ENCODE data around the gene SLC16A1. TPM values are rescaled to one million over a fixed set of nuclear protein-coding genes. Genes with fewer than 3 reads are reported as not detected.

Gene SLC16A1
- total RNA-seq, 1 donor from 2014 or later, result 9.8 TPM

DNA sequence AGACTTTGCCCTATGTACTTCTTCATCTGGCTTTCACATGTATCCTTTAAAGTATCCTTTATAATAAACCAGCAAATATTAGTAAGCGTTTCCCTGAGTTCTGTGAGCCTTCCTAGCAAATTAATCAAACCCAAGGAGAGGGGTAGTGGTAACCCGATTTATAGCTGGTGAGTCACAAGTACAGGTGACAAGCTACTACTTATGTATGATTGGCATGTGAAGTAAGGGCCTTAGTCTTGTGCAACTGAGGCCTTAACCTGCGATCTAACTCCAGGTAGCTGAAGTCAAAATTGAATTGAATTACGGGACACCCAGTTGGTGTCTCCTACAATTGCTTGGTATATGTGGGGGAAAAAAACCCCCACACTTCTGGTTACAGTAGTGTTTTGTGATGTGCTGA is 26.0 kb downstream of the SLC16A1 start:
- no peaks in the 10 kb centered on the region for H3K9me3 ChIP-seq
- TF ChIP-seq CTCF (IDR thresholded peaks at IDR 0.05), result no peak
- no peaks in the 10 kb centered on the region for H3K4me1 ChIP-seq
- peak; percentile 35 to 61 for ATAC-seq
- intact Hi-C loops (cut with DNase I), result no loop called here
- H3K27ac ChIP-seq, result no peak overlapping the region
- no peak for DNase-seq
- H3K27me3 ChIP-seq (ENCODE audit: low read depth), result no peaks in the 10 kb centered on the region
- no peak overlapping the region for H3K4me3 ChIP-seq
- H3K36me3 ChIP-seq, result no peaks in the 10 kb centered on the region

- Histone ChIP-seq H3K36me3 (no peaks in the 10 kb centered on the region), H3K9me3 (no peaks in the 10 kb centered on the region), H3K4me3 (no peak overlapping the region), H3K27me3 (ENCODE audit: low read depth) (no peaks in the 10 kb centered on the region), H3K27ac (no peak overlapping the region), H3K4me1 (no peaks in the 10 kb centered on the region)
- TF ChIP-seq CTCF (IDR thresholded peaks at IDR 0.05), result no peak
- ATAC-seq, result no peak
- DNase-seq, result no peak
- intact Hi-C loops (cut with DNase I), result no loop called here
Measured at GRCh38 chr1:112927462-112927990, 28.5 kb downstream of the SLC16A1 start.

GRCh38 chr1:112926858-112927257 is 29.1 kb downstream of the SLC16A1 start:
- Histone ChIP-seq H3K36me3 (no peaks in the 10 kb centered on the region), H3K4me3 (no peak overlapping the region), H3K27me3 (ENCODE audit: low read depth) (no peaks in the 10 kb centered on the region), H3K27ac (no peak overlapping the region), H3K4me1 (no peaks in the 10 kb centered on the region), H3K9me3 (no peaks in the 10 kb centered on the region)
- intact Hi-C loops (cut with DNase I), result no loop called here
- DNase-seq (no peak), ATAC-seq (no peak)
- no peak for TF ChIP-seq CTCF (IDR thresholded peaks at IDR 0.05)

- Histone ChIP-seq H3K4me3 (no peak overlapping the region), H3K36me3 (no peaks in the 10 kb centered on the region), H3K4me1 (no peaks in the 10 kb centered on the region), H3K27ac (no peak overlapping the region), H3K9me3 (no peaks in the 10 kb centered on the region), H3K27me3 (ENCODE audit: low read depth) (no peaks in the 10 kb centered on the region)
- DNase-seq (no peak), ATAC-seq (no peak)
- intact Hi-C loops (cut with DNase I), result no loop called here
- TF ChIP-seq CTCF (IDR thresholded peaks at IDR 0.05), result no peak
Measured at GRCh38 chr1:112925015-112925414, 31.0 kb downstream of the SLC16A1 start.

GRCh38 chr1:112923959-112924349 is 32.0 kb downstream of the SLC16A1 start:
- DNase-seq (no peak), ATAC-seq (peak in 1 of 2 donors; percentile 29)
- Histone ChIP-seq H3K27ac (no peak overlapping the region), H3K36me3 (no peaks in the 10 kb centered on the region), H3K4me3 (no peak overlapping the region), H3K9me3 (no peaks in the 10 kb centered on the region), H3K27me3 (ENCODE audit: low read depth) (no peaks in the 10 kb centered on the region), H3K4me1 (no peaks in the 10 kb centered on the region)
- intact Hi-C loops (cut with DNase I), result no loop called here
- TF ChIP-seq CTCF (IDR thresholded peaks at IDR 0.05), result no peak
